Measurements from ENCODE around the gene CIB2. TPM values are rescaled to one million over a fixed set of nuclear protein-coding genes. Genes with fewer than 3 reads are reported as not detected.

CIB2 gene
- total RNA-seq, 2 donors from 2014 or later = 40.6 to 41.7 TPM

DNA sequence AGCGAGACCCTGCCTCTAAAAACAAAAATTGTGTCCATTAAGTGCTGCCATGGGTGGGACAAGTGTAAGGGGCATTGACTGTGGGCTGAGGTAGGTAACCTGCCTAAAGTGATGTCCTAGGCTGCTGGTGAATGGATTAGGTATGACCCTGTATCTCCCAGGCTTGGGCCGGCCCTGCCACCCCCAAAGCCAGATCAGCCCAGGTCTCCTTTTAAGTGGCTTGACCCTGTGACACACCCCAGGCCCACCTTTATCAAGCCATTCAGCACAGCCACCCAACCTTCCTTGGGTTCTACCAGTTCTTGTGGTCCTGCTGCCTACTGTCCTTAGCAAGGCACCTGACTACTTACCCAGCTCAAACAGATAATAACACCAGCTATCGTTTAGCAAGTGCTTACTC lies 18.7 kb downstream of the CIB2 start:
- WGBS, 2 experiments (ENCODE audit: insufficient coverage in 1 of 2, insufficient read length in 1 of 2) = 80 to 82% methylated on average over 3 of the region's 3 CpGs
- H3K27ac ChIP-seq (ENCODE audit: low read depth, low read length) = no peak overlapping the region
- H3K9me3 ChIP-seq (ENCODE audit: control insufficient read depth, low read length) = no peaks in the 10 kb centered on the region
- TF ChIP-seq, protein P1, sequence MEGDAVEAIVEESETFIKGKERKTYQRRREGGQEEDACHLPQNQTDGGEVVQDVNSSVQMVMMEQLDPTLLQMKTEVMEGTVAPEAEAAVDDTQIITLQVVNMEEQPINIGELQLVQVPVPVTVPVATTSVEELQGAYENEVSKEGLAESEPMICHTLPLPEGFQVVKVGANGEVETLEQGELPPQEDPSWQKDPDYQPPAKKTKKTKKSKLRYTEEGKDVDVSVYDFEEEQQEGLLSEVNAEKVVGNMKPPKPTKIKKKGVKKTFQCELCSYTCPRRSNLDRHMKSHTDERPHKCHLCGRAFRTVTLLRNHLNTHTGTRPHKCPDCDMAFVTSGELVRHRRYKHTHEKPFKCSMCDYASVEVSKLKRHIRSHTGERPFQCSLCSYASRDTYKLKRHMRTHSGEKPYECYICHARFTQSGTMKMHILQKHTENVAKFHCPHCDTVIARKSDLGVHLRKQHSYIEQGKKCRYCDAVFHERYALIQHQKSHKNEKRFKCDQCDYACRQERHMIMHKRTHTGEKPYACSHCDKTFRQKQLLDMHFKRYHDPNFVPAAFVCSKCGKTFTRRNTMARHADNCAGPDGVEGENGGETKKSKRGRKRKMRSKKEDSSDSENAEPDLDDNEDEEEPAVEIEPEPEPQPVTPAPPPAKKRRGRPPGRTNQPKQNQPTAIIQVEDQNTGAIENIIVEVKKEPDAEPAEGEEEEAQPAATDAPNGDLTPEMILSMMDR (conservative IDR thresholded peaks at IDR 0.05) = no peak
- H3K9ac ChIP-seq (ENCODE audit: extremely low read depth, low read length, poor library complexity, severe bottlenecking) = no peak overlapping the region
- no peaks in the 10 kb centered on the region for H3K27me3 ChIP-seq (ENCODE audit: control insufficient read depth, insufficient read depth, low read length, poor library complexity, severe bottlenecking)
- Mint-ChIP-seq H3K4me1 (peaks cover 2% of the 10 kb centered on the region), H3K4me3 (no peak overlapping the region), H3K27ac (no peak overlapping the region), H3K36me3 (ENCODE audit: low read depth) (peaks cover 5% of the 10 kb centered on the region), H3K9me3 (no peaks in the 10 kb centered on the region), H3K27me3 (ENCODE audit: insufficient read depth) (no peaks in the 10 kb centered on the region)
- H3K4me1 ChIP-seq (ENCODE audit: control insufficient read depth, insufficient read depth, low read length) = no peaks in the 10 kb centered on the region
- no peak overlapping the region for H3K4me3 ChIP-seq (ENCODE audit: low read length)
- H3K36me3 ChIP-seq (ENCODE audit: control insufficient read depth, insufficient read depth, low read length) = no peaks in the 10 kb centered on the region
- DNase-seq = no peak

DNA sequence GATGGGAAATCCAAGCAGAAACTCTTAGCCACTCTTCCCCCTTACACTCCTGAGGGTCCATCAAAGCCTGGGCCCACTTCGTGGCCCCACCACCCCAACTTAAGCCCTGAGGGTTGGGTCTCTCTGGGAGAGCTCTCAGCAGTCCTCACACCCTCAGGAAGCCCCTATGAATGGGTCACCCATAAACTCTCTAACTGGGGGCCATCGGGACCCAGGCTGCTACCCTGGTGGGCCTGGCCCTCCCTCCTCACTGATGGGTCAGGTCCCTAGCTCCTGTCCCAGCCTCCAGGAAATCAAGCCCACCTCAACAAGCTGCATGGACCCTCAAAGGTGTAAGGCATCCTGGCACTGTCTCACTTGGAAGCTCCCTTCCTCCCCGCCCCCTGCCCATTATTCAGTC lies 19.5 kb downstream of the CIB2 start:
- H3K36me3 ChIP-seq (ENCODE audit: control insufficient read depth, insufficient read depth, low read length) = no peaks in the 10 kb centered on the region
- Mint-ChIP-seq H3K4me3 (no peak overlapping the region), H3K4me1 (peaks cover 2% of the 10 kb centered on the region), H3K36me3 (ENCODE audit: low read depth) (peaks cover 7% of the 10 kb centered on the region), H3K27ac (no peak overlapping the region), H3K27me3 (ENCODE audit: insufficient read depth) (no peaks in the 10 kb centered on the region), H3K9me3 (no peaks in the 10 kb centered on the region)
- H3K9ac ChIP-seq (ENCODE audit: extremely low read depth, low read length, poor library complexity, severe bottlenecking) = no peak overlapping the region
- H3K27me3 ChIP-seq (ENCODE audit: control insufficient read depth, insufficient read depth, low read length, poor library complexity, severe bottlenecking) = no peaks in the 10 kb centered on the region
- TF ChIP-seq, protein P1 (conservative IDR thresholded peaks at IDR 0.05) = no peak
- 95 to 100% methylated on average over 1 to 3 of the region's 3 CpGs for WGBS, 2 experiments (ENCODE audit: insufficient coverage in 1 of 2, insufficient read length in 1 of 2)
- no peaks in the 10 kb centered on the region for H3K9me3 ChIP-seq (ENCODE audit: control insufficient read depth, low read length)
- H3K4me3 ChIP-seq (ENCODE audit: low read length) = no peak overlapping the region
- no peak for DNase-seq
- no peaks in the 10 kb centered on the region for H3K4me1 ChIP-seq (ENCODE audit: control insufficient read depth, insufficient read depth, low read length)
- H3K27ac ChIP-seq (ENCODE audit: low read depth, low read length) = no peak overlapping the region

GRCh38 chr15:78110916-78111475 lies 20.2 kb downstream of the CIB2 start:
- Mint-ChIP-seq H3K27ac (no peak overlapping the region), H3K27me3 (ENCODE audit: insufficient read depth) (no peaks in the 10 kb centered on the region), H3K4me3 (no peak overlapping the region), H3K36me3 (ENCODE audit: low read depth) (peaks cover 12% of the 10 kb centered on the region), H3K9me3 (no peaks in the 10 kb centered on the region), H3K4me1 (peaks cover 2% of the 10 kb centered on the region)
- Histone ChIP-seq H3K36me3 (ENCODE audit: control insufficient read depth, insufficient read depth, low read length) (no peaks in the 10 kb centered on the region), H3K4me1 (ENCODE audit: control insufficient read depth, insufficient read depth, low read length) (no peaks in the 10 kb centered on the region), H3K27ac (ENCODE audit: low read depth, low read length) (no peak overlapping the region), H3K9ac (ENCODE audit: extremely low read depth, low read length, poor library complexity, severe bottlenecking) (no peak overlapping the region), H3K9me3 (ENCODE audit: control insufficient read depth, low read length) (no peaks in the 10 kb centered on the region), H3K4me3 (ENCODE audit: low read length) (no peak overlapping the region), H3K27me3 (ENCODE audit: control insufficient read depth, insufficient read depth, low read length, poor library complexity, severe bottlenecking) (no peaks in the 10 kb centered on the region)
- no peak for DNase-seq
- TF ChIP-seq, protein P1 (conservative IDR thresholded peaks at IDR 0.05) = no peak
- WGBS, 2 experiments (ENCODE audit: insufficient coverage in 1 of 2, insufficient read length in 1 of 2) = 95% methylated on average over 7 to 10 of the region's 10 CpGs

Measured in endodermal cell (in vitro differentiated cells).